BE2C (cell line): ENCODE data around the gene GET3.

Experiments
- DNase-seq: peaks from one replicate; pipeline ENCODE4 v3.0.0-alpha.2; 2020
- H3K27me3 ChIP-seq: fragments of 250-450 bp; sonication (Bioruptor Pico); 2 replicates; pipeline ENCODE4 v1.5.1; 2020; ENCODE audit warnings: mild to moderate bottlenecking
- H3K36me3 ChIP-seq: fragments of 250-450 bp; sonication (Bioruptor Pico); 2 replicates; pipeline ENCODE4 v1.5.1; 2020; ENCODE audit warnings: mild to moderate bottlenecking
- H3K4me1 ChIP-seq: fragments of 250-450 bp; sonication (Bioruptor Pico); 2 replicates; pipeline ENCODE4 v1.5.1; 2020
- H3K4me3 ChIP-seq: 2 replicates; pipeline ENCODE4 v1.5.1; 2011; ENCODE audit warnings: low read depth, low read length
- H3K9me3 ChIP-seq: fragments of 250-450 bp; sonication (Bioruptor Pico); 2 replicates; pipeline ENCODE4 v1.5.1; 2020
- CTCF ChIP-seq: IDR thresholded peaks from 2 replicates; pipeline ENCODE4 v1.5.1; 2012; ENCODE audit warnings: mild to moderate bottlenecking, low read depth, low read length

The GET3 gene

GRCh38 chr19:12756150-12756883 lies 19.0 kb downstream of the GET3 start:
- Histone ChIP-seq H3K27me3 (peaks cover 38% of the 10 kb centered on the region), H3K4me3 (no peak overlapping the region), H3K9me3 (no peaks in the 10 kb centered on the region), H3K36me3 (no peaks in the 10 kb centered on the region), H3K4me1 (no peaks in the 10 kb centered on the region)
- TF ChIP-seq CTCF, result no peak
- no peak for DNase-seq

- Histone ChIP-seq H3K27me3 (peaks cover 26% of the 10 kb centered on the region), H3K9me3 (no peaks in the 10 kb centered on the region), H3K4me1 (no peaks in the 10 kb centered on the region), H3K4me3 (peak overlapping the region; percentile 44), H3K36me3 (no peaks in the 10 kb centered on the region)
- peak; percentile 88 for TF ChIP-seq CTCF
- peak; percentile 83 for DNase-seq
These were observed 20.4 kb downstream of the GET3 start for GRCh38 chr19:12757544-12758274.

GRCh38 chr19:12759686-12760085 lies 22.4 kb downstream of the GET3 start:
- Histone ChIP-seq H3K4me3 (no peak overlapping the region), H3K9me3 (no peaks in the 10 kb centered on the region), H3K27me3 (peaks cover 8% of the 10 kb centered on the region), H3K36me3 (no peaks in the 10 kb centered on the region; the same call in 1 of the 2 replicates), H3K4me1 (no peaks in the 10 kb centered on the region)
- no peak for TF ChIP-seq CTCF
- DNase-seq, result no peak

DNA sequence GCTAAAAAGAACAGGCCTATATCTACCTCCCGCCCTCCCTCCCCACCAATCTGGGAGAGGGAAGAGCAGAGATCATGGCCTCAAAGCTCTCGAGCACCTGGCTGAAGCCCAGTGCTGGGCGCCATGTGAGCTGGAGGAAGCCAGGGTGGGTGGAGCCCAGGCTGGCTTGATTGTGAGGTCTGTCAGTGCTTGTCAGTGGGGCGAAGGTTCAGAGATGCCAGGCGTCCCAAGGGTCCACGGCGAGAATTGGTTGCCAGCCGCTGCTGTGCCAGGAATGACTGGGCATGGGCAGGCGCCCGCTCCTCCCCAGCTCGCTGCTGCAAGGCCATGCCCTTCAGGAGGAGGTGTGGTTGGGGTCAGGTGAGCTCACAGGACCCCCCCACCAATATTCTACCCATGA lies 25.8 kb downstream of the GET3 start:
- H3K27me3 ChIP-seq, result no peaks in the 10 kb centered on the region
- no peaks in the 10 kb centered on the region for H3K9me3 ChIP-seq
- H3K4me3 ChIP-seq, result no peak overlapping the region
- no peaks in the 10 kb centered on the region for H3K4me1 ChIP-seq
- H3K36me3 ChIP-seq, result no peaks in the 10 kb centered on the region; the same call in 1 of the 2 replicates
- TF ChIP-seq CTCF, result no peak
- DNase-seq, result no peak

DNA sequence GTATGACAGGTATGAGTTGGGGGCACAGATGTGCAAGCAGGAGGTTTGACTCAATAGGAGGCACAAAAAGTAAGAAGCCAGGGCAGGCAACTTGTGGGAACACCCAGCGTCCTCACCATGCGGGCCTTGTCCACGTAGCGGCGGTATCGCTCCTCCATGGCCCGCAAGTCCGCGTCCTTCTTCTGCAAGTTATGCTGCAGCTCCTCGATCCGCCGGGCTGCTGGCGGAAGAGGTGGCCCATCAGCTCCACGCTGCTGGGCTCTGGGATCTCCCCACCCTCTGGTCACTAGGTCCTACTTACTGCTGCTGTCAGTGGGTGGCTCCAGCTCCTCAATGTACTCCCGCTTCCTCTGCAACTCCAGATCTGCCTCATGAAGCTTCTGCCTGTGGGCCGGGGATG lies 27.4 kb downstream of the GET3 start:
- Histone ChIP-seq H3K27me3 (no peaks in the 10 kb centered on the region), H3K36me3 (no peaks in the 10 kb centered on the region; the same call in 1 of the 2 replicates), H3K9me3 (no peaks in the 10 kb centered on the region), H3K4me3 (no peak overlapping the region), H3K4me1 (no peaks in the 10 kb centered on the region)
- no peak for DNase-seq
- TF ChIP-seq CTCF, result no peak

GRCh38 chr19:12766051-12766521 lies 28.8 kb downstream of the GET3 start:
- TF ChIP-seq CTCF, result peak; percentile 74
- H3K27me3 ChIP-seq, result no peaks in the 10 kb centered on the region
- DNase-seq, result peak; percentile 92
- H3K9me3 ChIP-seq, result no peaks in the 10 kb centered on the region
- H3K36me3 ChIP-seq, result no peaks in the 10 kb centered on the region; the same call in 1 of the 2 replicates
- no peaks in the 10 kb centered on the region for H3K4me1 ChIP-seq
- peak overlapping the region; percentile 66 for H3K4me3 ChIP-seq
